IPS-18c (cell line): Measurements from ENCODE around the gene HSH2D.

ENCODE experiments used
- H3K4me3 ChIP-seq: 2 replicates; pipeline ENCODE4 v1.7.0; 2013; ENCODE audit warnings: low read depth, mild to moderate bottlenecking, low read length, moderate library complexity; ENCODE audit not compliant: insufficient read depth
- H3K9me3 ChIP-seq: one replicate; pipeline ENCODE4 v1.6.1; 2013; ENCODE audit warnings: mild to moderate bottlenecking, low read length, moderate library complexity; ENCODE audit not compliant: control insufficient read depth, insufficient read depth

Gene HSH2D

DNA sequence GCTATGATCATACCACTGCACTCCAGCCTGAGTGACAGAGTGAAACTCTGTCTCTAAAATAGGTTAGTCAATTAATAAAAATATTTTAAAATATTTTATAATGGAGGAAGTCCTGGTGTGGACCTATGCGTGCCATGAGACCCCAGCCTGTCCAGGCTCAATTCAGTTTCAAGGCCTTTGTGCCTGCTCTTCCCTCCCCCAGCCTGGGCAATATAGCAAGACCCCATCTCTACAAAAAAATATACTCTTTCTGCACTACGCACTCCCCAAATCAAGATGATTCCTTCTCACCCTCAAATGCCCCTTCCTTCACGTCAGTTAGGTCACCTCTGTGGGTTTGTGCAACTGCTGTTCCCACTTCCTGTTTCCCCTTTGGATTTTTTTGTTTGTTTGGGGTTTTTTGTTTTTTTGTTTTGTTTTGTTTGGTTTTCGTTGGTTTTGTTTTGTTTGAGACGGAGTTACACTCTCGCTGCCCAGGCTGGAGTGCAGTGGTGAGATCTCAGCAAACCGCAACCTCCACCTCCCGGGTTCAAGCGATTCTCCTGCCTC is 1.4 kb upstream of the HSH2D start:
- Histone ChIP-seq H3K4me3 (no peak overlapping the region), H3K9me3 (no peaks in the 10 kb centered on the region)

DNA sequence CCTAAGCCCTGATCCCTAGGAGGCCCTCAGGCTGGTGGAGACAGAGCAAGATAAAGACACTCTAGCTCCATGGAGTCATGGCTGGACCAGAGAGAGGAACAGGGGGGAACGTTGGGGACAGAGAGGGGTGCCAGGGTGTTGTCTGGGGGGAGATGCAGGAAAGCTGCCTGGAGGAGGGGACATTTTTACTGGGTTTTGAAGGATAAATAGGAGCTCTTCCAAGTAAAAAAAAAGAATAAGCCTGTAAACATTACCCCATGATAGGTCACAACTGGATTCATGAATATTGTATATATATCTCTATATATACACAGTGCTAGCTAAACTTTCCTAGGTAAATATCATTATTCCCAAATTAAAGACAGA is 714 bp downstream of the HSH2D start:
- no peaks in the 10 kb centered on the region for H3K9me3 ChIP-seq
- no peak overlapping the region for H3K4me3 ChIP-seq

DNA sequence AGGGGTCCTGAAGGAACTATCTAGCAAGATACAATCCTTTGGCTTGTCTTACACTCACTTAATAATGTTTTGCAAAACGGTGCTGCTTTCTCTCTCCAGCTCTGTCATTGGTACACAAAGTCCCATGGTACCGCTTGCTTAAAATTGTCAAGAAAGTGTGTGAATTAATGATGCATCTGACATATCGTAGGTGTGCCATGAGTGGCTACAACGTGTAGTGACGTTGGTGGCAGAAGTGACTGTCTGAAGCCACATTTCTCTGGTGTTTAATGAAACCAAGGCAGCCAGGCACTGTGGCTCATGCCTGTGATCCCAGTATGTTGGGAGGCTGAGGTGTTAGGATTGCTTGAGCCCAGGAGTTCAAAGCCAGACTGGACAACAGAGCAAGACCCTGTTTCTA is 2.6 kb downstream of the HSH2D start:
- no peaks in the 10 kb centered on the region for H3K9me3 ChIP-seq
- H3K4me3 ChIP-seq: no peak overlapping the region

DNA sequence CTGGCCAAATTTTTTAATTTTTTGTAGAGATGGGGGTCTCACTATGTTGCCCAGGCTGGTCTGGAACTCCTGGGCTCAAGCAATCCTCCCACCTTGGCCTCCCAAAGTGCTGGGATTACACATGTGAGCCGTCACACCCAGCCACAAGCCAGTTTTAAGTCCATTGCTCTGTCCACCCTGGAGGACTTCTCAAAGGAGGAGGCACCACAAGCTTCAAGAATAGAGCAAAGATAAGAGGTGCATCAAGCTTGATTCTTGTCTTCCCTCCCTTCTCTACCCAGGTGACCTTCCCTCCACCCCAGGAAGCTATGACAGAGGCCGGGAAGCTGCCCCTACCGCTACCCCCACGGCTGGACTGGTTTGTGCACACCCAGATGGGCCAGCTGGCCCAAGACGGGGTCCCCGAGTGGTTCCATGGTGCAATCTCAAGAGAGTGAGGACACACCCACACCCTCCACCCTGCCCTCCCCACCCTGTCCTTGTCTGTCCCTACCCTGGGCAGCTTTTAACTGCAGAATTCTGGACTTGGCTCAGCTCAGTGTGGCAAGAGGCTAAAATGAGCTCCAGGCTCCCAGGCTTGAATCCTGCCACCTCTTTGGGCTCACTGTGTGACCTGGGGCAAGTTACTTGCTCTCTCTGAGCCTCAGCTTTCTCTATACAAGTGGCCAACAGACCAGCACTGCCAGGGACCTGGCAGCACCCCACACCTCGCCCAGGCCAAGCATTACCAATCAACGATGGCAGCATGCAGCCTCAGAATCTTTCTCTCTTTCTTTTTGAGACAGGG is 5.2 kb downstream of the HSH2D start:
- H3K4me3 ChIP-seq: no peak overlapping the region
- no peaks in the 10 kb centered on the region for H3K9me3 ChIP-seq

DNA sequence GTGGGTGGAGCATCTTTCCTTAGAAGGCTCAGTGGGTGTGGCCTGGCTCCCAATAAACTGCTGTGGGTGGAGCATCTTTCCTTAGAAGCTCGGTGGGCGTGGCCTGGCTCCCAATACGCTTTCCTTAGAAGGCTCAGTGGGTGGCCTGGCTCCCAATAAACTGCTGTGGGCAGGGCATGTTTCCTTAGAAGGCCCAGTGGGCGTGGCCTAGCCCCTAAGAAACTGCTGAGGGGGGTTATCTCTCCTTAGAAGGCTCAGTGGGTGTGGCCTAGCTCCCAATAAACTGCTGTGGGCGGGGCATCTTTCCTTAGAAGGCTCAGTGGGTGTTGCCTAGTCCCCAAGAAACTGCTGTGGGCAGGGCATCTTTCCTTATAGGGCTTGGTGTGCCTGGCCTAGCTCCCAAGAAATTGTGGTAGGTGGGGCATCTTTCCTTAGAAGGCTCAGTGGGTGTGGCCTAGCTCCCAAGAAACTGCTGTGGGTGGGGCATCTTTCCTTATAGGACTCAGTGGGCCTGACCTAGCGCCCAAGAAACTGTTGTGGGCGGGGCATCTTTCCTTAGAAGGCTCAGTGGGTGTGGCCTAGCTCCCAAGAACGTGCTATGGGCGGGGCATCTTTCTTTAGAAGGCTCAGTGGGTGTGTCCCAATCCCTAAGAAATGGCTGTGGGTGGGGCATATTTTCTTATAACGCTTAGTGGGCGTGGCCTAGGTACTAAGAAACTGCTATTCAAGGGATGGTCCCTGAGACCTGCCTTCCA is 10.3 kb downstream of the HSH2D start:
- Histone ChIP-seq H3K4me3 (no peak overlapping the region), H3K9me3 (no peaks in the 10 kb centered on the region)

DNA sequence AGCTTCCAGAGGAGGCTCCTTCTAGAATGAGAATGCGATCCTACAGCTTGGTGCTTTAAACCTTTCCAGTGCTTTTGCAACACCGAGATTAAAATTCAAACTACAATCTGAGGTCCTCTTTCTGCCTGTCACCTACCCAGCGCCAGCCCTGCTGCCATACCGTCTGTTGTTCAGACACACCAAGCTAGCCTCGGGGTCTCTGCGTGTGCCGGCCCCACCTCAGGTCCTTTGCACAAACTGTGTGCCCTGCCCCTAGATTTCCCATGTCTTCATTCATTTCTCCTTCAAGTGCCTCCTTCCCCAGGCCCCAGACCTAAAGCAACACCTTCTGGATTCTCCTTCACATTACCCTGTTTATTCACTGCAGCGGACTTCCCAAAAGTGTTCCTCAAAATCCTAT is 11.1 kb downstream of the HSH2D start:
- Histone ChIP-seq H3K4me3 (no peak overlapping the region), H3K9me3 (no peaks in the 10 kb centered on the region)

DNA sequence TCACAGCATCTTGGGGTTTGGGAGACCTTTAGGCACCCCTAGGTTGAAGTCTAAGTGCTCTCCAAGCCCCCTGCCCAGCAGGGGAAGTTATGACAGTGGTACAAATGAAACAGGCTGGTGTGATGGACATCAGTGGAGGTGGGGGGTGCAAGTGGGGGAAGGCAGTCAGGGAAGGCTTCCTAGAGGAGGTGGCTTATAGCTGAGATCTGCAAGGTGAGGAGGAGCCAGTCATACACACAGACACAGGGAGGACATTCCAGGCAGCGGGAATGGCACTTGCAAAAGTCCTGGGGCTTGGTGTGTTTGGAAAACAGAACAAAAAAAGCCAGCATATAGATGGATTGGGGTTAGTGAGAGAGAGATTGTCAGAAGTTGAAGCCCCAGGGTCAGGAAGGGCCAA is 11.6 kb downstream of the HSH2D start:
- H3K9me3 ChIP-seq: no peaks in the 10 kb centered on the region
- no peak overlapping the region for H3K4me3 ChIP-seq

DNA sequence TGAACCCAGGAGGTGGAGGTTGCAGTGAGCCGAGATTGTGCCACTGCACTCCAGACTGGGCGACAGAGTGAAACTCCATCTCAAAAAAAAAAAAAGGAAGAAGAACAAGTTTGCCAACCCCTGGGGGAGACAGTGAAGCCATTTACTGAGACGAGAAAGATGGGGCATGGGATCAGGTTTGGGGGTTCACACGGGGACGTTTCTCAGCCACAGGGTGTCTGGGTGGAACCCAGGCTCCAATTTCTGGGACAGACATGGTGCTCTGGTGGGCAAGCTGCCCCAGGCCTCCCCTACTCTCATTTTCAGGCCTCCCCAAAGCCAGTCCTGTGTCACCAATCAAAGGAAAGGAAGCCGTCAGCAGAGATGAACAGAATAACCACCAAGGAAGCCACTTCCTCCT is 13.4 kb downstream of the HSH2D start:
- Histone ChIP-seq H3K9me3 (no peaks in the 10 kb centered on the region), H3K4me3 (no peak overlapping the region)

GRCh38 chr19:16157601-16158000 is 14.1 kb downstream of the HSH2D start:
- Histone ChIP-seq H3K4me3 (no peak overlapping the region), H3K9me3 (no peaks in the 10 kb centered on the region)

GRCh38 chr19:16159655-16160054 is 16.2 kb downstream of the HSH2D start:
- H3K4me3 ChIP-seq: no peak overlapping the region
- no peaks in the 10 kb centered on the region for H3K9me3 ChIP-seq

DNA sequence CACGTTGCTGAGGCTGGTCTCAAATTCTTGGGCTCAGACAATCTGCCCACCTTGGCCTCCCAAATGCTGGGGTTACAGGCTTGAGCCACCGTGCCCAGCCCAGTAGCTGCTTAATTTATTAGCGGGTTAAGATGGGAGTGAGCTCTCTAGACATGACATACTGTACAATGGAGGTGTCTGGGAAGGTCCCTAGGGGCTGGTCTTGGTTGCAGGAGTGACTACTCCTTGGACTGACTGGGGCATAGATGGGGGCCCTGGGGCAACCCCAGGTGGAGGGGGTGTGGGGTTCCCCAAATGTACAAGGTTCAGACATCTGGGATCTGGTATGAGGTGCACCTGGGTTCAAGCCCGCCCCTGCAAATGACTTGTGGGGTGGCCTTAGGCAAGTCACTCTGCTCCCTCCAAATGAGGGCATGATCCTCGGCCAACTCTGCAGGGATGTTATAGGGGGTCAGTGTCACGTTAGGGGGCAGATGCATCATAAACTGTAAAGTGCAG is 17.0 kb downstream of the HSH2D start:
- Histone ChIP-seq H3K4me3 (no peak overlapping the region), H3K9me3 (no peaks in the 10 kb centered on the region)

DNA sequence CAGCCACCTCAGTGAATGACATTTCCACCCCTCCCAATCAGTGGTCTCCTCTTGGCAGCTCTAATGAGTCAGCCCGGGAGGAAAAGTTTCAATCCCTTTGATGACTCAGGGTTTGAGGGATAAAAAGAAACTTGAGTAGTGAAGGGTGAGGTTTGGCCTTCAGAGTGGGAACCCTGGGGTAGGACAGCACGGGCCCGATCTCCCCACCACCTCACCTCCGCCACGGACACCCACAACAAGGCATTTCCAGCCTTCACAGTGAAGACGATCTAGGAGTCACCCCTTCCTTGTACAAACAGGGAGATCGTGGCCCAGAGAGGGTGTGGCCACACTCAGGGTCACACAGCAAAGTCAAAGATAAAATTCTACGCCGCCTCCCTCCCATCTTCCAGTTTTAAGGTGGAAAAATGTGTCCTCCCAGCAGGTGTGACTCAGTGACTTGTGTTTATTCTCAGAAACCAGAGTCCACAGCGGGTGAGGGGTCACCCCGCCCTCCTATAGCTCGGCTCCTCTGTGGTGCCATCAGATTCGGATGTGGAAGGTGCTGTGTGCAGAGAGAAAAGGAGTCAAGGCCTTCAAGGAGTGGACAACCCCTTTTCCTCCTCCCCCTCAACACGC is 17.6 kb downstream of the HSH2D start:
- Histone ChIP-seq H3K4me3 (no peak overlapping the region), H3K9me3 (no peaks in the 10 kb centered on the region)

DNA sequence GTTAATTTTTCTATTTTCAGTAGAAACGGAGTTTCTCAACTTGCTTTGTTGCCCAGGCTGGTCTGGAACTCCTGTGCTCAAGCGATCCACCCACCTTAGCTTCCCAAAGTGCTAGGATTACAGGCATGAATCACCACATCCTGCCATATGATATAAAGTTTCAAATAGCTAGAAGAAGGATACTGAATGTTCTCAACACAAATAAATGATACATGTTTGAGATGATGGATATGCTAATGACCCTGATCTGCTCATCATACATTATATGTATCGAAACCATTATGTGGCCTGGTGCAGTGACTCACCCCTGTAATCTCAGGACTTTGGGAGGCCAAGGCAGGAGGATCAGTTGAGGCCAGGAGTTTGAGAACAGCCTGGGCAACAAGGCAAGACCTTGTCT is 18.4 kb downstream of the HSH2D start:
- no peaks in the 10 kb centered on the region for H3K9me3 ChIP-seq
- H3K4me3 ChIP-seq: no peak overlapping the region

- H3K9me3 ChIP-seq: no peaks in the 10 kb centered on the region
- no peak overlapping the region for H3K4me3 ChIP-seq
Measured at GRCh38 chr19:16164222-16164890, 20.9 kb downstream of the HSH2D start.

DNA sequence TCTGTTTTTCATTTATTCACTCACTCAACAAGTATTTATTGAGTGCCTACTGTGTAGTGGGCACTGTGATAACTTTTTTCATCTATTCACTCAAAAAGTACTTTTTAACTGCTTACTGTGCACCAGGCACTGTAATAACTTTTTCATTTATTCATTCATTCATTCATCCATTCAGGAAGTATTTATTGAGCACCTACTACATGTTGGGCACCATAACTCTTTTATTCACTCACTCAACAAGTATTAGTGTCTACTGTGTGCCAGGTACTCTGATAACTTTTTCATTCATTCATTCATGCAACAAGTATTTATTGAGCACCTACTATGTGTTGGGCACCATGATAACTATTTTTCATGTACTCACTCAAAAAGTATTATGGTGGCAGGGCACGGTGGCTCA is 22.9 kb downstream of the HSH2D start:
- H3K4me3 ChIP-seq: no peak overlapping the region
- no peaks in the 10 kb centered on the region for H3K9me3 ChIP-seq

- H3K9me3 ChIP-seq: no peaks in the 10 kb centered on the region
- H3K4me3 ChIP-seq: no peak overlapping the region
Measured at GRCh38 chr19:16167055-16167454, 23.6 kb downstream of the HSH2D start.

- Histone ChIP-seq H3K4me3 (no peak overlapping the region), H3K9me3 (no peaks in the 10 kb centered on the region)
Measured at GRCh38 chr19:16168465-16169081, 25.1 kb downstream of the HSH2D start.
